SK-N-SH treated with all-trans-retinoic acid at 6 μM for 48 hours (cell line): ENCODE results near the gene C8B.

ENCODE experiments used
- ATAC-seq: fragments of 200-7000 bp; cut with Tn5 transposase; 3 replicates; pipeline ENCODE4 v1.9.1; 2020; ENCODE audit warnings: mild to moderate bottlenecking, moderate library complexity
- BACH2 ChIP-seq: fragments of 250-450 bp; sonication (Bioruptor Pico); IDR thresholded peaks from 2 replicates; pipeline ENCODE4 v1.9.0; 2021; ENCODE audit warnings: mild to moderate bottlenecking, borderline replicate concordance
- CREB5 ChIP-seq: fragments of 250-450 bp; sonication (Bioruptor Pico); IDR thresholded peaks from 2 replicates; pipeline ENCODE4 v1.5.1; 2020; ENCODE audit warnings: low read depth, mild to moderate bottlenecking, moderate library complexity
- CSDC2 ChIP-seq: fragments of 250-450 bp; sonication (Bioruptor Pico); IDR thresholded peaks from 2 replicates; pipeline ENCODE4 v1.5.0; 2020; ENCODE audit warnings: mild to moderate bottlenecking, moderate library complexity
- CSRNP3 ChIP-seq: fragments of 250-450 bp; sonication (Bioruptor Pico); IDR thresholded peaks from 2 replicates; pipeline ENCODE4 v1.5.1; 2021; ENCODE audit warnings: mild to moderate bottlenecking, moderate library complexity
- ESRRG ChIP-seq: fragments of 250-450 bp; sonication (Bioruptor Pico); IDR thresholded peaks from 2 replicates; pipeline ENCODE4 v1.6.1; 2021; ENCODE audit warnings: mild to moderate bottlenecking
- GLIS3 ChIP-seq: fragments of 250-450 bp; sonication (Bioruptor Pico); IDR thresholded peaks from 2 replicates; pipeline ENCODE4 v1.5.0; 2020; ENCODE audit warnings: mild to moderate bottlenecking, moderate library complexity
- ISL1 ChIP-seq: fragments of 250-450 bp; sonication (Bioruptor Pico); IDR thresholded peaks from 2 replicates; pipeline ENCODE4 v2.1.2; 2022; ENCODE audit warnings: mild to moderate bottlenecking, moderate library complexity
- OSR1 ChIP-seq: fragments of 250-450 bp; sonication (Bioruptor Pico); IDR thresholded peaks from 2 replicates; pipeline ENCODE4 v1.8.0; 2022; ENCODE audit warnings: moderate library complexity, mild to moderate bottlenecking, inconsistent platforms
- PATZ1 ChIP-seq: fragments of 250-450 bp; sonication (Bioruptor Pico); IDR thresholded peaks from 2 replicates; pipeline ENCODE4 v1.8.0; 2020; ENCODE audit warnings: mild to moderate bottlenecking, moderate library complexity, borderline replicate concordance
- POU6F1 ChIP-seq: fragments of 250-450 bp; sonication (Bioruptor Pico); IDR thresholded peaks from 2 replicates; pipeline ENCODE4 v1.8.0; 2021; ENCODE audit warnings: low read depth, mild to moderate bottlenecking, moderate library complexity, borderline replicate concordance
- PPARA ChIP-seq: fragments of 250-450 bp; sonication (Bioruptor Pico); IDR thresholded peaks from 2 replicates; pipeline ENCODE4 v1.5.0; 2020; ENCODE audit warnings: mild to moderate bottlenecking, borderline replicate concordance
- RARB ChIP-seq: fragments of 250-450 bp; sonication (Bioruptor Pico); IDR thresholded peaks from 2 replicates; pipeline ENCODE4 v1.8.0; 2021; ENCODE audit warnings: mild to moderate bottlenecking, moderate library complexity
- SNAI2 ChIP-seq: fragments of 250-450 bp; sonication (Bioruptor Pico); IDR thresholded peaks from 2 replicates; pipeline ENCODE4 v1.5.0; 2020; ENCODE audit warnings: mild to moderate bottlenecking, moderate library complexity
- TCF4 ChIP-seq: fragments of 250-450 bp; sonication (Bioruptor Pico); IDR thresholded peaks from 2 replicates; pipeline ENCODE4 v1.8.0; 2021; ENCODE audit warnings: mild to moderate bottlenecking, moderate library complexity, borderline replicate concordance
- TOX ChIP-seq: fragments of 250-450 bp; sonication (Bioruptor Pico); IDR thresholded peaks from 2 replicates; pipeline ENCODE4 v1.8.0; 2021; ENCODE audit warnings: mild to moderate bottlenecking, moderate library complexity, borderline replicate concordance
- TSHZ2 ChIP-seq: fragments of 250-450 bp; sonication (Bioruptor Pico); IDR thresholded peaks from 2 replicates; pipeline ENCODE4 v1.5.0; 2020; ENCODE audit warnings: mild to moderate bottlenecking, moderate library complexity
- ZC3H10 ChIP-seq: fragments of 250-450 bp; sonication (Bioruptor Pico); IDR thresholded peaks from 2 replicates; pipeline ENCODE4 v1.5.1; 2021; ENCODE audit warnings: mild to moderate bottlenecking, moderate library complexity
- ZFP3 ChIP-seq: fragments of 250-450 bp; sonication (Bioruptor Pico); IDR thresholded peaks from 2 replicates; pipeline ENCODE4 v1.5.0; 2020; ENCODE audit warnings: mild to moderate bottlenecking, moderate library complexity
- ZFP30 ChIP-seq: fragments of 450-650 bp; formaldehyde crosslinking; IDR thresholded peaks from 2 replicates; pipeline ENCODE4 v1.5.0; 2022; ENCODE audit warnings: mild to moderate bottlenecking, moderate library complexity
- ZNF565 ChIP-seq: fragments of 450-650 bp; formaldehyde crosslinking; conservative IDR thresholded peaks from 2 replicates; pipeline ENCODE4 v1.5.0; 2020; ENCODE audit warnings: low read depth, mild to moderate bottlenecking, moderate library complexity
- ZNF8 ChIP-seq: fragments of 450-650 bp; formaldehyde crosslinking; IDR thresholded peaks from 2 replicates; pipeline ENCODE4 v1.5.0; 2020; ENCODE audit warnings: mild to moderate bottlenecking, moderate library complexity

Gene C8B

GRCh38 chr1:56993475-56993874, 27.7 kb upstream of the C8B start:
- ATAC-seq = no peak
- TF ChIP-seq PATZ1 (no peak), TOX (CRISPR knock-in tag) (no peak), OSR1 (no peak), ZNF8 (CRISPR knock-in tag) (no peak), CSRNP3 (CRISPR knock-in tag) (no peak), PPARA (CRISPR knock-in tag) (no peak), ZFP30 (CRISPR knock-in tag) (no peak), POU6F1 (CRISPR knock-in tag) (no peak), CREB5 (no peak), SNAI2 (CRISPR knock-in tag) (no peak), RARB (CRISPR knock-in tag) (no peak), BACH2 (no peak), CSDC2 (CRISPR knock-in tag) (no peak), ZFP3 (CRISPR knock-in tag) (no peak), ZNF565 (no peak), TCF4 (no peak), GLIS3 (no peak), ESRRG (CRISPR knock-in tag) (no peak), ZC3H10 (CRISPR knock-in tag) (no peak), ISL1 (CRISPR knock-in tag) (no peak)

- TF ChIP-seq ZFP30 (CRISPR knock-in tag) (no peak), TSHZ2 (no peak), TCF4 (no peak), ZNF565 (no peak), ISL1 (CRISPR knock-in tag) (no peak), GLIS3 (no peak), RARB (CRISPR knock-in tag) (no peak), POU6F1 (CRISPR knock-in tag) (no peak), TOX (CRISPR knock-in tag) (no peak), CSDC2 (CRISPR knock-in tag) (no peak), BACH2 (no peak), OSR1 (no peak), PATZ1 (no peak), ZC3H10 (CRISPR knock-in tag) (no peak), ZNF8 (CRISPR knock-in tag) (no peak), CSRNP3 (CRISPR knock-in tag) (no peak), SNAI2 (CRISPR knock-in tag) (no peak), ZFP3 (CRISPR knock-in tag) (no peak)
- no peak for ATAC-seq
Measured at GRCh38 chr1:56992318-56993125, 26.7 kb upstream of the C8B start.
